Measurements from ENCODE around the gene PDE4B.

PDE4B gene

GRCh38 chr1:66240491-66241484 is 448.1 kb downstream of the PDE4B start:
- no peak for DNase-seq (ENCODE audit: low read depth)

- peak; percentile 59 for DNase-seq (ENCODE audit: low read depth)
These were observed 450.2 kb downstream of the PDE4B start for GRCh38 chr1:66242646-66243547.

- no peak for DNase-seq (ENCODE audit: low read depth)
These were observed 450.9 kb downstream of the PDE4B start for GRCh38 chr1:66243548-66244130.

GRCh38 chr1:66244429-66244828 is 451.7 kb downstream of the PDE4B start:
- no peak for DNase-seq (ENCODE audit: low read depth)

GRCh38 chr1:66245691-66246090 is 453.0 kb downstream of the PDE4B start:
- DNase-seq (ENCODE audit: low read depth), result no peak

GRCh38 chr1:66246351-66247269 is 453.9 kb downstream of the PDE4B start:
- no peak for DNase-seq (ENCODE audit: low read depth)

- DNase-seq (ENCODE audit: low read depth), result no peak
These were observed 454.9 kb downstream of the PDE4B start for GRCh38 chr1:66247415-66248208.

- DNase-seq (ENCODE audit: low read depth), result no peak
These were observed 455.6 kb downstream of the PDE4B start for GRCh38 chr1:66248257-66248656.

- DNase-seq (ENCODE audit: low read depth), result no peak
These were observed 456.1 kb downstream of the PDE4B start for GRCh38 chr1:66248746-66249145.

- no peak for DNase-seq (ENCODE audit: low read depth)
These were observed 457.4 kb downstream of the PDE4B start for GRCh38 chr1:66250075-66250474.

GRCh38 chr1:66250478-66250877 is 457.8 kb downstream of the PDE4B start:
- no peak for DNase-seq (ENCODE audit: low read depth)

- no peak for DNase-seq (ENCODE audit: low read depth)
These were observed 458.9 kb downstream of the PDE4B start for GRCh38 chr1:66251546-66251945.

GRCh38 chr1:66253330-66253921 is 460.7 kb downstream of the PDE4B start:
- no peak for DNase-seq (ENCODE audit: low read depth)

GRCh38 chr1:66254785-66255184 is 462.1 kb downstream of the PDE4B start:
- no peak for DNase-seq (ENCODE audit: low read depth)

GRCh38 chr1:66256629-66257572 is 464.2 kb downstream of the PDE4B start:
- DNase-seq (ENCODE audit: low read depth), result no peak

- DNase-seq (ENCODE audit: low read depth), result no peak
These were observed 465.9 kb downstream of the PDE4B start for GRCh38 chr1:66258404-66259105.

GRCh38 chr1:66261364-66261763 is 468.7 kb downstream of the PDE4B start:
- no peak for DNase-seq (ENCODE audit: low read depth)
